Fibroblast of pulmonary artery (primary cell): ENCODE data around the gene GNG12.

Experiments used
- DNase-seq: peaks from one replicate; pipeline ENCODE4 v3.0.0-alpha.2; 2010; ENCODE audit warnings: low read depth
- H3K4me3 ChIP-seq: replicated peaks from 2 replicates; pipeline ENCODE4 v1.5.1; 2011; ENCODE audit warnings: low read depth, mild to moderate bottlenecking, control low read depth, low read length, moderate library complexity
- TF ChIP-seq, protein P1 (sequence below): IDR thresholded peaks from 2 replicates; pipeline ENCODE4 v1.5.1; 2011; ENCODE audit warnings: mild to moderate bottlenecking, control low read depth, low read length, inconsistent platforms; ENCODE audit errors: missing control alignments

GNG12 gene

GRCh38 chr1:67689267-67690017 is 143.8 kb downstream of the GNG12 start:
- TF ChIP-seq, protein P1, sequence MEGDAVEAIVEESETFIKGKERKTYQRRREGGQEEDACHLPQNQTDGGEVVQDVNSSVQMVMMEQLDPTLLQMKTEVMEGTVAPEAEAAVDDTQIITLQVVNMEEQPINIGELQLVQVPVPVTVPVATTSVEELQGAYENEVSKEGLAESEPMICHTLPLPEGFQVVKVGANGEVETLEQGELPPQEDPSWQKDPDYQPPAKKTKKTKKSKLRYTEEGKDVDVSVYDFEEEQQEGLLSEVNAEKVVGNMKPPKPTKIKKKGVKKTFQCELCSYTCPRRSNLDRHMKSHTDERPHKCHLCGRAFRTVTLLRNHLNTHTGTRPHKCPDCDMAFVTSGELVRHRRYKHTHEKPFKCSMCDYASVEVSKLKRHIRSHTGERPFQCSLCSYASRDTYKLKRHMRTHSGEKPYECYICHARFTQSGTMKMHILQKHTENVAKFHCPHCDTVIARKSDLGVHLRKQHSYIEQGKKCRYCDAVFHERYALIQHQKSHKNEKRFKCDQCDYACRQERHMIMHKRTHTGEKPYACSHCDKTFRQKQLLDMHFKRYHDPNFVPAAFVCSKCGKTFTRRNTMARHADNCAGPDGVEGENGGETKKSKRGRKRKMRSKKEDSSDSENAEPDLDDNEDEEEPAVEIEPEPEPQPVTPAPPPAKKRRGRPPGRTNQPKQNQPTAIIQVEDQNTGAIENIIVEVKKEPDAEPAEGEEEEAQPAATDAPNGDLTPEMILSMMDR: no peak
- peak; percentile 46 for DNase-seq
- no peak overlapping the region for H3K4me3 ChIP-seq

DNA sequence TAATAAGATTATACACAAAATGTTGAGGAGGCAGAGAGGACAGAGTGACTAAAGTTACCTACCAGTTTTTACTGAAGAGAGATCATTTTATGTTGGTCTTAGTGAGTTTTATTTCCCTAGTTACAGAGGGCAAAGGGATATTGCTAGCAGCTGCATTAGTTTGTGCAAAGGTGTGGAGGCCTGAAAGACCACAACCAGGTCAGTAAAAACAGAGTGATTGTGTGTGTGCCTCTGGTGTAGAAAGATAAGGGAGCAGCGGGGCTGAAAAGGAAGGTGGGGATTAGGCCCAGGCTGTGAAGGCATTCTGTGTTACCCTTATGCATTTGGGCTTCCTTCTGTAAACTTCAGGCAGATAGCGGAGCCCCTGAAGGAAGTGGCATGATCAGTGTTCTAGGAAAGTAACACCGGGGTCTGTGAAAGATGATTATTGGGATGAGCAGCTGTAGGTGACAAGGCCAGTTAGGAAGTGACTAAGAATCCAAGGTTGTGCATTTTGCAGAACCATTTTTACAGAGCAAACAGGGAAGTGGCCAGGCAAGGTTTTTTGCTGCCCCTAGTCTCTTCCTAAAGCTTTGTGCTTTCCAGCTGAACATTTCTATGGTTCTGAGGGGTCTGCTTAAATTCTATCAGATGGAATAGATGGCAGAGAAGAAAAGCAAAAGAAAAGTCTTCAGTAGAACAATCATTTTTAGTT is 144.6 kb downstream of the GNG12 start:
- no peak overlapping the region for H3K4me3 ChIP-seq
- TF ChIP-seq, protein P1: no peak
- no peak for DNase-seq

- TF ChIP-seq, protein P1: no peak
- peak; percentile 87 for DNase-seq
- peak overlapping the region; percentile 95 for H3K4me3 ChIP-seq
These were observed 145.6 kb downstream of the GNG12 start for GRCh38 chr1:67687649-67688048.

- TF ChIP-seq, protein P1: no peak
- no peak for DNase-seq
- peak overlapping the region; percentile 95 for H3K4me3 ChIP-seq
These were observed 146.1 kb downstream of the GNG12 start for GRCh38 chr1:67687198-67687545.

GRCh38 chr1:67686267-67687197 is 146.7 kb downstream of the GNG12 start:
- TF ChIP-seq, protein P1: no peak
- H3K4me3 ChIP-seq: peak overlapping the region; percentile 95
- DNase-seq: peak; percentile 99

DNA sequence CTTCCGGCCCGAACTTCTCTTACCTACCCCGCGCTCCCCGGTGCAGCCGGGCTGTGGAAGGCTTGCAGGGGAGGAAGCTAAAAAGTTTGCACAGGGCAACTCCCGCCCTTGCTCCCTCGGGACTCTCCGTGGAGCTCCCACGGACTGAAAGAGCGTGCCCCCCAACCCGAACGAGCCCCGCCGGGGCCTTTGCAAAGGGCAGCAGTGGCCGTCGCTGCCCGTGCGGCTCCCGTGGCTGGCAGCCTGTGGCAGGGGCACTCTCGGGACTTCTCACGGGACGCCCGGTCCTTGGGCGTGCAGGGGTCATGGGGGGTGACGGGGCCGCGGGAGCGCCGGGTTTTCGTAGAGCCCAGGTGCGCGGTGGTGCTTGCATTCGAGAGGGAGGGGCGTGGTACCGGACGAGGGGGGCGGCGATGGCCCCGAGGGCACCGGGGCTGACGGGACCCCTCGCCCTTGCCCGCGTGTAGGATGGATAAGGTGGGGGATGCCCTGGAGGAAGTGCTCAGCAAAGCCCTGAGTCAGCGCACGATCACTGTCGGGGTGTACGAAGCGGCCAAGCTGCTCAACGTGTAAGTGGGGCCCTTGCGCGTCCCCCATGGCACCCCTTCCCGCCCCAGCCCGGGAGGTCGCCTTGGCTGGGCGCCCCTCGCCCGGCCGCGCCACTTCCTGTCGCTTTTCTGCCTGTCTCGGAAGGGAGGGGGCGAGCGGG is 147.6 kb downstream of the GNG12 start:
- TF ChIP-seq, protein P1: no peak
- H3K4me3 ChIP-seq: peak overlapping the region; percentile 95
- DNase-seq: peak; percentile 51
